AG08396 (cell line): ENCODE data around the gene PATJ.
"Not testable (repeated sequence)": the region's sequence is repeated elsewhere in the genome, so short reads cannot be mapped to it uniquely, and the experiment has no call there.

Experiments used
- DNase-seq: peaks from one replicate; pipeline ENCODE4 v3.0.0; 2012; ENCODE audit warnings: low spot score, mixed read lengths

Gene PATJ

GRCh38 chr1:61942856-61943255 is 200.6 kb downstream of the PATJ start:
- no peak for DNase-seq

DNA sequence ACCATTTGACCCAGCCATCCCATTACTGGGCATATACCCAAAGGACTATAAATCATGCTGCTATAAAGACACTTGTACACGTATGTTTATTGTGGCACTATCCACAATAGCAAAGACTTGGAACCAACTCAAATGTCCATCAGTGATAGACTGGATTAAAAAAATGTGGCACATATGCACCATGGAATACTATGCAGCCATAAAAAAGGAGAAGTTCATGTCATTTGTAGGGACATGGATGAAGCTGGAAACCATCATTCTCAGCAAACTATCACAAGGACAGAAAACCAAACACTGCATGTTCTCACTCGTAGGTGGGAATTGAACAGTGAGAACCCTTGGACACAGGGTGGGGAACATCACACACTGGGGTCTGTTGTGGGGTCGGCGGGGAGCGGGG is 206.4 kb downstream of the PATJ start:
- DNase-seq = not testable (repeated sequence)

DNA sequence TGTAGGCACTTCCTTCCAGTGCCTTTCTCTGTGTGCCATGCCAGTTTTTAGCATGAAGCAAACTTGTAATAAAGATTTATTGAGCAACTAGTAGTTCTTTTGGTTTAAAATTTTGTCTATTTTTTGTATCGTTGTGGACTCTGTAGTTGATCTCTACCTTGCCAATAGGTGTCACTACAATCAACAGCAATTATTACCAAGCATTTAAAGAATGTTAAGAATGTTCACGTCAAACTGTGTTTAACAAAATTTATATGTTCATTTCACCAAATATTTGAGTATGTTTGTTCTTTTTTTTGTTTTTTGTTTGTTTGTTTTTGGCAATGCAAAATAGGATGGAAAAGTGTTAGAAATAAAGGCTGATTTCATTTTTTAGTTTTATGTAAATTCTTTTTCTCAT is 208.1 kb downstream of the PATJ start:
- no peak for DNase-seq

- DNase-seq = no peak
Observed at GRCh38 chr1:61951731-61952580, 209.7 kb downstream of the PATJ start.

DNA sequence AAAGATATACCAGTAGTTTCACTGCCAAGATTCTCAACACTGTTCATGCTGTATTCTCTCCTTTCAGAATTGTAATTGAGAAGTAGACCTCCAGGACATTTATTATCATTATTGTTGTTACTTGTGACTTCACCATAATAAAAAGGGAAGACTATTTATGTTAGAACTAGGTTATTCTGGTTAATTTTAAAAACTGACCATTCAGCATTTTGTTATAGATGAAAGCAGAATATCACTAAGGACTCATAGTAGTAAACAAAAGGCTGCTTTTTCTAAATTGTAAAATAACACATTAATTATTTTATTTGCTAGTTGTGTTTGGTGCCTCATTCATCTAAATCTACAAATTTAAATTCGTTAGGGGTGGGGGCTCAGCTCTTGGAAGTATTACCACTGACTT is 210.4 kb downstream of the PATJ start:
- DNase-seq = no peak

GRCh38 chr1:61953076-61953789 is 211.0 kb downstream of the PATJ start:
- no peak for DNase-seq

- DNase-seq = no peak
Observed at GRCh38 chr1:61953790-61954150, 211.5 kb downstream of the PATJ start.

DNA sequence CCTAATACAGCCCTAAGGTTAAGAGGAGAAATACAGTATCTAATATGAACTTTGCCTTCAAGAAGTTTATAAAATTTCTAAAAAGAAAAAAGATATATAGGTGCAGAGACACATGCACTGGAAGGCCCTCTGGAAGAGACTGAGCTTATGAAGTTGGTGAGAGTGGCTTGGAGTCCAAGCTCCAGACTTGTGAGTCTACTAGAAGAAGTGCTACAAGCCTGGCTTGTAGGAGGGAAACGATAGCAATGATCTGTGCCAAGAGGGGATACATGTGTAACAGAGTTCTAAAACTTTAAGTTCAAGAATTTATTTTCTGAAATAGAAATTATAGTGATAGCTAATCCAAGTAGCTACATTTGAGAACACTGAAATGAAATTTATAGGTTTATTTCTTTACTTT is 213.0 kb downstream of the PATJ start:
- no peak for DNase-seq

DNA sequence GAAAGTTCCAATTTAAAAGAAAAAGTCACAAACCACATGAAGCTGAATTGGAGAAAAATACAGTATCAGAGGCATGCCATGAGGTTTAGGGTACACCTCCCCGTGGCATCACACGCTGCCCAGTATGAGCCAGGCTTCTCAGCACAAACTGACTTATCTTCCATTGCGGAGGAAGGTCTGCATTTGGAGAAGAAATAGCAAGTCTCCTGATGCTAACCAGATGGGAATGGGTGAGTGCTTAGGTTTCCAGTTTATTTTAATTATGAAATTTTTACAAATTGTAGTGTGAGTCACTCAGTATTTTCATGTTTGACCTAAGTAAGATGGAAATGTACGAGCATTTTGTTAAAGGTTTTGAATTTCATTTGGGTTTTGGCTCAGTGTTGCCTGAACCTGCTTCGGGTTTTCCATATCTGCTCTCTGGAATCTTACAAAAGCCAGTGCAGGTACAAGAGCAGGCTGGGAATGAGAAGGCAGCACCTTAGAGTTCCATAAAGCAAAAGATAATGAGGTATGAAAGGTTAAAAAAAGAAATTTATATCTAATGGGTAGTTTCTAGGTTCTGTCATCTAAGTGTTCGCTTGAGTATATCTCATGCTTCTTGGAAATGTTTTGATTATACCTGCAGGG is 213.9 kb downstream of the PATJ start:
- no peak for DNase-seq

DNA sequence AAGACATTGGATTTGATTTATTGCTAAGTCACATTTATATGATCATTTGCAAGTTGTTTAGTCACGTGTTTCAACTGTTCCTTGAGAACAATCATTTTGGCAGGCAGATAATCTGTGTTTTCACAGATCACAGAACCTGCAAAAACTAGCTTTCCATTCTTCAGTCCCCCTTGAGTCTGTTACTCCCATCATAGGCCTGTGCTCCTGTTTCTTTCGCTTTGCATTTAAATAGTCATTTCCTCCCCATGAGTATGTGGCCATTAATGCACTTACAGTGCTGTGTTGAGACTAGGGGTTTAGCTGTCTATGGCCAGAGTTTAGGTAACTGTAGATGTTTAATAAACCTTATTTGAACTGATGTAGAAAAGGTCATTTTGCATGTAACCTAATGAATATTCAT is 214.5 kb downstream of the PATJ start:
- no peak for DNase-seq

DNA sequence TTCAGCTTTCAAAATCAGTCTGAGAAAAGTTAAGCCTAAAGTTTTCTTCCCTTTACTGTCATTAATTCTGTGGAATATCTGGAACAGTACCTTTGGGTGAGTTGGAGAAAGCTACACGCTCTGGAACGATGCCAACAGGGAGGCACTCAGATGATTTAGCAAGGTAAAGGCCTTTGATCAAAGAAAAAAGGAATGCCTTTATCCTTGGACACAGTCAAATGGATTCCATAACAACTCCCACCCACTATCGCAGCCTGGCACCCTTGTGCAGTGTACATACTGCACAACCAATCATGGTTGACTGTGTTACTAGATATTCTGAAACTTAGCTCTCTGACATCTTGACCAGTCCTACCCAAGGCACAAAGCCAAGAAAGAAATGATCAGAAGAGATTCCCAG is 218.7 kb downstream of the PATJ start:
- DNase-seq = no peak

DNA sequence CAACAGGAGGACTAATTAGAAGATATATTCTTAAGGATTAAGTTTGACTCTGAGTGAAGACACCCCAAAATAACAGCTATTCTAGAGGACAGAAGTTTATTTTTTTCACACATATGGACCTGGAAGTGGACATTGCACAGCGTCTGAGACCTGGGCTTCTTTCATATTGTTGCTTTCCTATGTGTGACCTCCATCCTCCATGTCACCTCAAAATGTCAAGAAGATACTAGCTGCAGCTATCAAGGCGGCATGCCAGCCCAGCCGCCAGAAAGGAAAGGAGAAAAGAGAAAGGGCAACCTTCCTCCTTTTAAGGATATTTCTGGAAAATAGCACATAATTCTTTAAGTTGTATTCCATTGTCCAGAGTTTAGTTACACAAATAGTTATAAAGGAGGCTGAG is 220.4 kb downstream of the PATJ start:
- no peak for DNase-seq

- not testable (repeated sequence) for DNase-seq
Observed at GRCh38 chr1:61966450-61967225, 224.4 kb downstream of the PATJ start.

- no peak for DNase-seq
Observed at GRCh38 chr1:61967750-61968149, 225.5 kb downstream of the PATJ start.

DNA sequence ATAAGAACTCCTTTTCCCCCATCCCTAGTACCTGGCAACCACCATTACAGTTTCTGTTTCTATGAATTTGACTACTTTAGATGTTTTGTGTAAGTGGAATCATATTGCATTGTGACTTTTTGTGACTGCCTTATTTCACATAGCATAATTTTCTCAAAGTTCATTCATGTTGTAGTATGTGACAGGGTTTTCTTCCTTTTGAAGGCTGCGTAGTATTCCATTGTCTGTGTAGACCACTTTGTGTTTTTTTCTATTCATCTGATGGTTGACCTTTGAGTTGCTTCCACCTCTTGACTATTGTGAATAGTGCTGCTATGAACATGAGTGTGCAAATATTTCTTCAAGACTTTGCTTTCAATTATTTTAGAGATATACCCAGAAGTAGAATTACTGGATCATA is 226.6 kb downstream of the PATJ start:
- no peak for DNase-seq

DNA sequence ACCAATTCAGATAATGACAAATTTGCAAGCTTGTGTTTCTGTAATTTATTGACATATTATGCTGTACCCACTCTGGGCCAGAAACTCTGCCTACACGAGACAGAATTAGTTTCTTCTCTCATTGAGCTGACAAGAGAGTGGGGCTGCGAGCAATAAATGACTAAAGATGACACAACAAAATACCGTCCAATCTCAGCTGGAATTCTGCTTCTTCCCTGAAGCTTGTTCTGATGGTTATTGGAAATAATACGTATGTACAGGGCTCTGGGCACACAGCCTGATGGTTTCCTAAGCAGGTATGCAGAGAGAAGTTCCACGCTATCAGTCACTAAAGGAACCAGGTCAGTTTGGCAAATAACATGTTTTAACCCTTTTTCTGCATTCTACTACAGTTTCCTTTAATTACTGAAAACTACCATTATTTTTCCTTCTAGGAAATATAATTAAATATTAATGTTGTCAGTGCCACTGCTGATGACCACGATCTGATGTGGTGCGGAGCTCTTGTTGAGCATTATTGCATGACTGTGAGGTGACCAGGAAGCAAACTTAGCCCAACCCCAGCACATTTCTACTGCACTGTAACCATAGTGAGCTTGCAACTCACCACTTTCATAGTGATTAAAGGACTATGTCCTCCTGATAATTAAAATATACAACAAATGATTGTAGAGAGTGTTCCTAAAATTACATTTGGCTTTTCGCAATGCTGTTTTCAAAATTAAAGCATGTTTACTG is 231.0 kb downstream of the PATJ start:
- DNase-seq = no peak

GRCh38 chr1:61975638-61976037 is 233.4 kb downstream of the PATJ start:
- no peak for DNase-seq

DNA sequence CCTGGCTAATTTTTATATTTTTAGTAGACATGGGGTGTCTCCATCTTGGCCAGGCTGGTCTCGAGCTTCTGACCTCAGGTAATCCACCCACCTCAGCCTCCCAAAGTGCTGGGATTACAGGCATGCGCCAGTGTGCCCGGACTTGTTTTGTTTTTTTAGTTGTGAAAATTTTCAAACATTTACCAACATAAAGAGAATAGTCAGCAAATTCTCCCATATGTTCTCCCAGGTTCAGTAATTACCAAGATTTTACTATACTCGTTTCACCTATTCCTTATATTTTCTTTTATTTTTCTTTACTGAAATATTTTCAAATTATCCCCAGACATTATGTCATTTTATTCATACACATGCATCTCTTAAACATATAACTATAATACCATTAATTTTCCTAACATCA is 234.3 kb downstream of the PATJ start:
- no peak for DNase-seq

- DNase-seq = no peak
Observed at GRCh38 chr1:61978796-61979195, 236.5 kb downstream of the PATJ start.

- no peak for DNase-seq
Observed at GRCh38 chr1:61979729-61980128, 237.4 kb downstream of the PATJ start.

DNA sequence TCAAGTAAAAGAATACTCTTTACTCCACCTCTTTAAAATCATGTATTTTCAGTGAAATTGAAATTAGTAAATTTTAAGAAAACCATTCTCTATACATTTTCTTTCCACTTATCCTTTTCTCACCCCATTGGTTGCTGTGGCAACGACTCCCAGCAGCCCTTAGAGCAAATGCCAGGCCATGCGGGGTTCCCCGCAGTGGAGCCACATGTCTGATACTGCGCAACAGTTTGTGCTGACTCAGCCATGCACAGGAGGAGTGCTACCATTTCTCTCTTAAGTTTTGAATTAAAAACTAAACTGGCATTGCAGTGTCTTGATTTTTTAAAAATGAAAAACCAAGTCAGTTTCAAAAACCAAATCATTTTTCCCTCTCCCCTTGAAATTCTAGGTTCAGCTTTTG is 238.3 kb downstream of the PATJ start:
- DNase-seq = no peak
